Measurements from ENCODE around the gene TMEM267.
A peak's percentile ranks its signal among the peaks of the same experiment; 100 is the strongest.
"Not testable (repeated sequence)": the region's sequence is repeated elsewhere in the genome, so short reads cannot be mapped to it uniquely, and the experiment has no call there.

The TMEM267 gene

GRCh38 chr5:43402524-43403066 lies 81.1 kb downstream of the TMEM267 start:
- not testable (repeated sequence) for DNase-seq

DNA sequence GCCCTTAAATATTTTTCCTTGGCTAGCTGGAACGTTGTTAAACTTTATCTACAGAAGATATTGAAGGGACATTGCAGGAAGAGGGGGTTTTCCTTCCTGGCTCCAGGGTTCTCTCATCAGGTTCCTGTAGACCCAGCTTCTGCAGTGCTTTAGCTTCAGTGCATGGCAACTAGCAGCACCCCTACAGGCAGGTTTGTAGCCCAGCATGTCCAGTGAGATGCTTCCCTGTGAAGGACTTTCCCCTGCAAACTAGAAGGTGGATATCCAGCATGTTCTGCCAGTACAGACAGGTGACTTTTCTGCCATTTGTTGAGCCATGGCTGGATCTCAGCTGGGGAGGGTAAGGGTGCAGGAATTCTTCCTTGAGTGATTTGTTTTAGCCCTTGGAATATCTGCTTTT lies 81.8 kb downstream of the TMEM267 start:
- no peak for DNase-seq

DNA sequence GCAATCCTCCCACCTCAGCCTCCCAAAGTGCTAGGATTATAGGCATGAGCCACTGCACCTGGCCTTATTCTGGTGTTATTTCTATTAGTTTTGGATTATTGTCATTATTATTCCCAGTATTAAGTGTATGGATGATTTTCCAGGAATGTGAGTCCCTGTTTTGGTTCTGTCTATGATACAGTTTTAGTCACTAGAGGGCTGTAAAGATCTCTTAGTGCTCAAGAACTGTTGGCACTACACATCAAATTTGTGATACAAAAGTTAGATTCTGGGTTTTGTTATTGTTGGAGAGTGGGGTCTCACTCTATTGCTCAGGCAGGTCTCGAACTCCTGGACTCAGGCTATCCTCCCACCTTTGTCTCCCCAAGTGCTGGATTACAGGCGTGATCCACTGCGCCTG lies 83.6 kb downstream of the TMEM267 start:
- DNase-seq, result no peak

DNA sequence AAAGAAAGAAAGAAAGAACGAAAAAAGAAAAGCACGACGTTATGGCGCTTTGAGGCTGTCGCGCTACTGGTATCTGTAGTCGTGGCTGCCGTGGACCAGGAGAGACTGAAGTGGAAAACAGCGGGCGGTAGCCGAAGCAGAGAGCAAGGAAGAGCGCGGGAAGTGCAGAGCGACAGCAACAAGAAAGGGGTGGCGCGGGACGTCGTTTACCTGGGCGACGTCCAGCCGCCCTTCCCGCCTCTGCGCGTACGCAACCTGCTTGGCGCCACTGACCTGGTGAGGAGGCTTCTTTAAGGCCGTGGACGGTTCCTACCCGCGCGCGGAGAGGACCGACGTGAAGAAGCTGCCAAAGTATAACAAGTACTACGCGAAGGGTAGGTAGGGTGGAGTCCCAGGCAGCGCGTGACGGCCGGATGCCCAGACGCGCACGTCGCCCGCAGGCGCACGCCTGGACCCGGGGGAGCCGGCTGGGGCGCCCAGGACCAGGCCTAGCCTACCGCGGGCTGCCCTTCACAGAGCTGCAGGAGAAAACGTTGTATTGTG lies 86.8 kb downstream of the TMEM267 start:
- DNase-seq, result peak; percentile 20

All from NCI-H146 (cell line).